ENCODE data around the gene VCL. TPM values are rescaled to one million over a fixed set of nuclear protein-coding genes. Genes with fewer than 3 reads are reported as not detected.
"Not testable (repeated sequence)": the region's sequence is repeated elsewhere in the genome, so short reads cannot be mapped to it uniquely, and the experiment has no call there.

Gene VCL
- 10 to 100 TPM; 19.8 to 28.4 TPM for total RNA-seq

- peak; percentile 99 for ATAC-seq
- H3K27me3 Mint-ChIP-seq, result no peaks in the 10 kb centered on the region
- CTCF ChIA-PET, result interaction anchor here (0.6 to 2.0 kb wide), 3 partner anchors 13 to 57 kb away, joined by 3 to 7 read pairs (median 3); no protein-coding TSS in a partner anchor
- peak; percentile 97 for DNase-seq
- H3K36me3 Mint-ChIP-seq, result peaks cover 7% of the 10 kb centered on the region
- peaks cover 40% of the 10 kb centered on the region for H3K4me1 Mint-ChIP-seq
- peak within 1 kb of the TSS; percentile 86 for H3K4me3 Mint-ChIP-seq
- H3K9me3 Mint-ChIP-seq (ENCODE audit: low read depth), result no peaks in the 10 kb centered on the region
- peak within 1 kb of the TSS; percentile 91 for H3K27ac Mint-ChIP-seq
Measured at GRCh38 chr10:73997787-73998622, at the start of gene VCL. TSS of gene VCL (plus strand) at chr10:73998116. CDS start at chr10:73998208, 92 bp downstream.

DNA sequence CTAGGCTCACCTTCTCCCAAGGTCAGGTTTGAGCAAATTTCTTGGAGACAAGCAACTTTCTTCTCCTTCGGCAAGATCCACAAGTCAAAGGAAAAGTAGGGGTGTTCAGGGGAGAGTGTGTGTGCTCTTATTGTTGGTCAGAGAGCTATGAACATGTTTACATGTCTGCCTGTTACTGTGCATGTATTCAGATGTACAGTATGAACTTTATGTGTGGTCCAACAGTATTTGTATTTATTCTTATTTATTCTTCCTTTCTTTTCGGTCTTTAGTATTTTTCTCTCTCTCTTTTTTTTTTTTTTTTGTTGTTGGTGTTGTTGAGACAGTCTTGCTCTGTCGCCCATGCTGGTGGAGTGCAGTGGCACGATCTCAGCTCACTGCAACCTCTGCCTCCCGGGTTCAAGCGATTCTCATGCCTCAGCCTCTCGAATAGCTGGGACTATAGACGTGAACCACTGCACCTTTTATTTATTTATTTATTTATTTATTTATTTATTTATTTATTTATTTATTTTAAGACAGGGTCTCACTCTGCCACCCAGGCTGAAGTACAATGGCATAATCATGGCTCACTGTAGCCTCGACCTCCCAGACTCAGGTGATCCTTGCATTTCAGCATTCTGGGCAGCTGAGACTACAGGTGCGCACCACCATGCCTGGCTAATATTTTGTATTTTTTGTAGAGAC is 48.8 kb upstream of the VCL start:
- CTCF ChIA-PET, result interaction anchor here (0.7 kb wide), 1 partner anchor 63 kb away, joined by 3 read pairs; no protein-coding TSS in a partner anchor
- H3K27me3 Mint-ChIP-seq, result peaks cover 9% of the 10 kb centered on the region
- ATAC-seq, result no peak
- H3K36me3 Mint-ChIP-seq, result no peaks in the 10 kb centered on the region
- H3K4me3 Mint-ChIP-seq, result no peak overlapping the region
- no peak overlapping the region for H3K27ac Mint-ChIP-seq
- peaks cover 6% of the 10 kb centered on the region for H3K4me1 Mint-ChIP-seq
- H3K9me3 Mint-ChIP-seq (ENCODE audit: low read depth), result no peaks in the 10 kb centered on the region
- no peak for DNase-seq

DNA sequence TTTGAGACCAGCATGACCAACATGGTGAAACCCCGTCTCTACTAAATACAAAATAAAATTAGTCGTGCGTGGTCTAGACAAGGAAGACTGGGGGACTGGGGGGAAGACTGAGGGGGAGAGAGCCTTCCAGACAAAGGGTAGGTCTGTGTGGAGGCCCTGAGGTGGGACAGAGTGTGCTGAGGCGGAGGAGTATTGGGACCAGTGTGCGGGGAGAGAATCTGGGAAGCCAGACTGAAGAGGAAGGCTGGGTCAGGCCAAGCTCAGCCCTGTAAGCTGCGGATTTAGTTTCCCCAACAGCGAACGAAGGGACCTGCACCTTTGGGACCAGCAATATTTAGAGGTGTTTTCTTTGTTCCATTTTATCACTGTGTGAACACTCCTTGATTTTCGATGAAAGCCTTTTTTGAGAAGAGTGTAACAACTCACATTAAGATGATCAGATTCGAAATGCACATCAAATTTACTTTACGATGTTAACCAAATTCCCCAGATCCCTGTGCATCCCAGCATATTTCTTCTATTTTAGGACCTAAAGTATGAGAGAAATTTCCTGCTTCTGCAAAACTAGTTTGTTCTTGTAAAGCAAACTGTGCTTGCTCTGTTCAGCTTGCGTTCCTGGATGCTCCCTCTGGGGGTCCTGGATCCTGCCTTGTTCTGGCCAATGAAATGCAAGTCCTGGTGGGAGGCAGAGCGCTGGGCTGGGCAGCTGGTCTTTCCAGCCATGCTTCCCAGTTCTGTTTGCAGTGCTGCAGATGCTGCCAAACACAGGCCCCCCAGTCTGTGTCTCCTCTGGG is 47.6 kb upstream of the VCL start:
- peaks cover 9% of the 10 kb centered on the region for H3K27me3 Mint-ChIP-seq
- no peaks in the 10 kb centered on the region for H3K9me3 Mint-ChIP-seq (ENCODE audit: low read depth)
- DNase-seq, result no peak
- H3K27ac Mint-ChIP-seq, result no peak overlapping the region
- no peak for ATAC-seq
- H3K4me1 Mint-ChIP-seq, result peaks cover 8% of the 10 kb centered on the region
- H3K36me3 Mint-ChIP-seq, result no peaks in the 10 kb centered on the region
- CTCF ChIA-PET, result interaction anchor here (2.3 kb wide), 1 partner anchor 10 kb away, joined by 11 read pairs; no protein-coding TSS in a partner anchor
- H3K4me3 Mint-ChIP-seq, result no peak overlapping the region

GRCh38 chr10:73953665-73954064 is 44.3 kb upstream of the VCL start:
- no peak for DNase-seq
- no peak for ATAC-seq
- Mint-ChIP-seq H3K4me1 (peaks cover 29% of the 10 kb centered on the region), H3K4me3 (no peak overlapping the region), H3K27ac (no peak overlapping the region), H3K27me3 (peaks cover 2% of the 10 kb centered on the region), H3K9me3 (ENCODE audit: low read depth) (no peaks in the 10 kb centered on the region), H3K36me3 (no peaks in the 10 kb centered on the region)
- CTCF ChIA-PET, result interaction anchor here (1.0 to 2.6 kb wide), 9 partner anchors 10 to 127 kb away, joined by 3 to 15 read pairs (median 4); no protein-coding TSS in a partner anchor

- Mint-ChIP-seq H3K4me3 (no peak overlapping the region), H3K27ac (no peak overlapping the region), H3K9me3 (ENCODE audit: low read depth) (no peaks in the 10 kb centered on the region), H3K27me3 (peaks cover 2% of the 10 kb centered on the region), H3K4me1 (peaks cover 38% of the 10 kb centered on the region), H3K36me3 (no peaks in the 10 kb centered on the region)
- DNase-seq (no peak), ATAC-seq (no peak)
- CTCF ChIA-PET, result interaction anchor here (1.5 kb wide), 1 partner anchor 81 kb away, joined by 4 read pairs; no protein-coding TSS in a partner anchor
Measured at GRCh38 chr10:73954737-73955136, 43.2 kb upstream of the VCL start.

DNA sequence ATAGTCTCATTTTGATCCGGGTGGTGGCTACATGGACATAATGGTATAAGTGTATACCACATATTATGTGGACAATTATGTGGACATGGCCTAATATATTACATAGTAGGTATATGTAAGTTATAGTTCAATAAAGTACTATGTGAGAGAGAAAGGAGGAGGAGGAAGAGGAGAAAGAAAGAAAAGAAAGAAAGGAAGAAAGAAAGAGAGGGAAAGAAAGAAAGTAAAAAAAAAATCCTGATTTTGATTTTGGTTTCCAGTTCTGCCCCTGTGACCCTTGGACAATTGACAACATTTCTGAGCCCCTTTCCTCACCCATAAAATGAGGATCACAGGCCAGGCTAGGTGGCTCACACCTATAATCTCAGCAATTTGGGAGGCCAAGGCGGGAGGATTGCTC is 42.2 kb upstream of the VCL start:
- Mint-ChIP-seq H3K27ac (peak overlapping the region; percentile 36), H3K4me3 (no peak overlapping the region), H3K4me1 (peaks cover 48% of the 10 kb centered on the region), H3K27me3 (peaks cover 2% of the 10 kb centered on the region), H3K9me3 (ENCODE audit: low read depth) (no peaks in the 10 kb centered on the region), H3K36me3 (peaks cover 2% of the 10 kb centered on the region)
- ATAC-seq (no peak), DNase-seq (no peak)
- CTCF ChIA-PET, result interaction anchor here (1.7 to 4.9 kb wide), 4 partner anchors 13 to 76 kb away, joined by 9 to 33 read pairs (median 25); no protein-coding TSS in a partner anchor

DNA sequence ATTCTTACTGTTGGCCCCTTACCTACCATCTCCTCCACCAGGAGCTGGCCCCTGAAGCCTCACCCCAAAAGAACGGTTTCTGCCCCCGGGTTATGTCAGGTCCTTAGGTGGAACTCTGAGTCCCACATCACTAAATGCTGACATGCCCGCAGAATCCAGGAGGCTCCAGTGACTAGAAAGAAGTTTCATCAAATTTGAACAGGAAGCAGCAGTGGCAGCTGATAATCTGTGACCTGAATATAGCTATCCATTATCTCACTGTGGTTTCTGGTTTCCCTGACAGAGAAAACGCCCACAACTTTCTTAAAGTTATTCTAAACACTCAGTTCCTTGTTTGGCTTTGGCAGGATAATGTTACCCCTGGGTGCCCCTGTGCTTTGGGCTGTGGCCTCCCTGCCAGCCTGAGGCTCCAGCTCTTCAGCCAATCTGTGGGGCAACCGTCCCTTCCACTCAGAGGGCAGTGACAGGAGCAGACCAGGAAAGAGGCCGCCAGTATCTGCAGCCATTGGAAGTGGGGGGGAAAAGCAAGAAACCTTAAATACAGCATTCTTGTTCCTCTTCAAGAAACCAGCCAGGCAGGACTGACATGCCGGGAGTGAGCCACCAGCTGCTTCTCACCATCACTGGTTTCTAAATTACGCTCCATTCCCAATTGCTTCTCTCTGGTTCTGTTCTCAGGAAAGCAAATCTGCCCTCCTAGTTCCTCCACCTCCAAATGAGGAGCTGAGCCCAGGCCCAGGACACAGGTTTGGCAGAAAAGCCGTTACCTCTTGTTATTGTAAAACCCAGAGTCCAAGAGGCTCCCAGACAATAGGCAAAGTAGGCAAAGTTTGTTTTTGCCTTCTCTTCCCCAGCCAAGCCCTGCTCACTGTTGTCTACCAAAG is 41.2 kb upstream of the VCL start:
- Mint-ChIP-seq H3K4me3 (peak overlapping the region; percentile 31), H3K9me3 (ENCODE audit: low read depth) (no peaks in the 10 kb centered on the region), H3K36me3 (peaks cover 2% of the 10 kb centered on the region), H3K4me1 (peaks cover 48% of the 10 kb centered on the region), H3K27me3 (peaks cover 2% of the 10 kb centered on the region), H3K27ac (peak overlapping the region; percentile 90)
- CTCF ChIA-PET, result interaction anchor here (0.7 to 4.9 kb wide), 23 partner anchors 9 to 183 kb away, joined by 3 to 33 read pairs (median 4); no protein-coding TSS in a partner anchor
- peak; percentile 77 for ATAC-seq
- DNase-seq, result peak; percentile 57

- CTCF ChIA-PET, result interaction anchor here (1.2 to 4.9 kb wide), 5 partner anchors 8 to 121 kb away, joined by 3 to 33 read pairs (median 17); no protein-coding TSS in a partner anchor
- H3K36me3 Mint-ChIP-seq, result peaks cover 2% of the 10 kb centered on the region
- H3K27me3 Mint-ChIP-seq, result no peaks in the 10 kb centered on the region
- H3K4me1 Mint-ChIP-seq, result peaks cover 42% of the 10 kb centered on the region
- no peak overlapping the region for H3K4me3 Mint-ChIP-seq
- DNase-seq (no peak), ATAC-seq (peak; percentile 31)
- no peaks in the 10 kb centered on the region for H3K9me3 Mint-ChIP-seq (ENCODE audit: low read depth)
- peak overlapping the region; percentile 62 for H3K27ac Mint-ChIP-seq
Measured at GRCh38 chr10:73959484-73960243, 38.3 kb upstream of the VCL start.

- DNase-seq (no peak), ATAC-seq (no peak)
- H3K27me3 Mint-ChIP-seq, result no peaks in the 10 kb centered on the region
- CTCF ChIA-PET, result interaction anchor here (0.8 kb wide), 1 partner anchor 17 kb away, joined by 3 read pairs; no protein-coding TSS in a partner anchor
- H3K4me3 Mint-ChIP-seq, result no peak overlapping the region
- H3K4me1 Mint-ChIP-seq, result peaks cover 22% of the 10 kb centered on the region
- H3K9me3 Mint-ChIP-seq (ENCODE audit: low read depth), result no peaks in the 10 kb centered on the region
- H3K36me3 Mint-ChIP-seq, result peaks cover 2% of the 10 kb centered on the region
- no peak overlapping the region for H3K27ac Mint-ChIP-seq
Measured at GRCh38 chr10:73962386-73962785, 35.5 kb upstream of the VCL start.

DNA sequence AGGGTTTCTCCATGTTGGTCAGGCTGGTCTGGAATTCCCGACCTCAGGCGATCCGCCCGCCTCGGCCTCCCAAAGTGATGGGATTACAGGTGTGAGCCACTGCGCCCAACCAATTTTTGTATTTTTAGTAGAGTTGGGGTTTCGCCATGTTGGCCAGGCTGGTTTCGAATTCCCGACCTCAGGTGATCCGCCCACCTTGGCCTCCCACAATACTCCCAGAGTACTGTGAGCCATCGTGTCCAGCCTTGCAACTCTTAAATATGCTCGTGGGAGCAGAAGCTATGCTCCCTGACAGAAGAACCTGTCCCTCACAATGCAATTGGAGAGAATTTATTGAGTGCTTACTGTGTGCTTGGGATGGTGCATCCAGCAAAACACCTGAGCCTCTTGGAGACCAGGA is 34.4 kb upstream of the VCL start:
- CTCF ChIA-PET, result interaction anchor here (0.8 to 1.2 kb wide), 4 partner anchors 11 to 84 kb away, joined by 3 to 5 read pairs (median 3); no protein-coding TSS in a partner anchor
- peaks cover 24% of the 10 kb centered on the region for H3K4me1 Mint-ChIP-seq

GRCh38 chr10:73964743-73965142 is 33.2 kb upstream of the VCL start:
- Mint-ChIP-seq H3K9me3 (ENCODE audit: low read depth) (no peaks in the 10 kb centered on the region), H3K27ac (no peak overlapping the region), H3K36me3 (peaks cover 2% of the 10 kb centered on the region), H3K4me3 (no peak overlapping the region), H3K4me1 (peaks cover 13% of the 10 kb centered on the region), H3K27me3 (no peaks in the 10 kb centered on the region)
- CTCF ChIA-PET, result interaction anchor here (1.2 to 2.1 kb wide), 3 partner anchors 8 to 139 kb away, joined by 3 to 8 read pairs (median 3); no protein-coding TSS in a partner anchor
- no peak for DNase-seq
- ATAC-seq, result no peak

More for the DNA sequence above, 34.4 kb upstream of the VCL start:
- DNase-seq; H3K4me3 Mint-ChIP-seq; H3K9me3 Mint-ChIP-seq (ENCODE audit: low read depth); ATAC-seq; H3K27me3 Mint-ChIP-seq; H3K27ac Mint-ChIP-seq; H3K36me3 Mint-ChIP-seq: not testable (repeated sequence)
